PC-9 (cell line): ENCODE measurements around the gene RAB8A. TPM values are rescaled to one million over a fixed set of nuclear protein-coding genes. Genes with fewer than 3 reads are reported as not detected.

Experiments used
- BruUV-seq: library from RNA; stranded (reverse); fragments of 400-500 nt; replicated peaks from 2 replicates; lab custom pipeline; 2021; lab: Mats Ljungman, UMichigan
- CTCF ChIA-PET: fragments of 300-600 bp; sonication (Branson Sonifier 250); formaldehyde crosslinking; loops from one replicate; lab custom pipeline; 2022; ENCODE audit warnings: antibody characterized with exemption; lab: Charles Lee
- POLR2A ChIA-PET: fragments of 300-600 bp; sonication (Branson Sonifier 250); formaldehyde crosslinking; loops from one replicate; lab custom pipeline; 2022; ENCODE audit warnings: antibody characterized with exemption; ENCODE audit not compliant: unreplicated experiment; lab: Charles Lee
- DNase-seq, 2 experiments: peaks; one replicate each; pipeline versions ENCODE4 v3.0.0 to v3.0.0-alpha.2; 2015 to 2022; ENCODE audit warnings: mixed read lengths in 1 of 2
- H2AFZ ChIP-seq: fragments of 200-600 bp; sonication (generic); 2 replicates; pipeline ENCODE4 v1.8.1; 2017; ENCODE audit warnings: antibody characterized with exemption
- H3F3A ChIP-seq: fragments of 200-600 bp; sonication (generic); 2 replicates; pipeline ENCODE4 v1.8.1; 2017; ENCODE audit warnings: antibody characterized with exemption, mild to moderate bottlenecking, low read depth; ENCODE audit not compliant: insufficient read depth
- H3K27ac ChIP-seq: fragments of 200-600 bp; sonication (generic); 2 replicates; pipeline ENCODE4 v1.6.1; 2016; ENCODE audit warnings: mixed run types
- H3K27me3 ChIP-seq: fragments of 200-600 bp; sonication (generic); 2 replicates; pipeline ENCODE4 v1.6.1; 2016; ENCODE audit warnings: low read depth, mixed run types; ENCODE audit not compliant: insufficient read depth
- H3K36me3 ChIP-seq: fragments of 200-600 bp; sonication (generic); 2 replicates; pipeline ENCODE4 v1.6.1; 2016; ENCODE audit warnings: low read depth, mixed run types
- H3K4me1 ChIP-seq: fragments of 200-600 bp; sonication (generic); replicated peaks from 2 replicates; pipeline ENCODE4 v1.6.1; 2016; ENCODE audit warnings: mixed run types; ENCODE audit not compliant: insufficient read depth
- H3K4me2 ChIP-seq: fragments of 200-600 bp; sonication (generic); 2 replicates; pipeline ENCODE4 v1.6.1; 2017; ENCODE audit warnings: mixed run types
- H3K4me3 ChIP-seq: fragments of 200-600 bp; sonication (generic); 2 replicates; pipeline ENCODE4 v1.6.1; 2016; ENCODE audit warnings: mixed run types
- H3K79me2 ChIP-seq: fragments of 200-600 bp; sonication (generic); 2 replicates; pipeline ENCODE4 v1.6.1; 2017; ENCODE audit warnings: low read depth, mixed run types
- H3K9me2 ChIP-seq: fragments of 200-600 bp; sonication (generic); 2 replicates; pipeline ENCODE4 v1.8.1; 2017; ENCODE audit warnings: mild to moderate bottlenecking; ENCODE audit not compliant: insufficient read depth
- H3K9me3 ChIP-seq: fragments of 200-600 bp; sonication (generic); 2 replicates; pipeline ENCODE4 v1.8.1; 2016; ENCODE audit warnings: low read depth; ENCODE audit not compliant: insufficient read depth
- H4K20me1 ChIP-seq: fragments of 200-600 bp; sonication (generic); 2 replicates; pipeline ENCODE4 v1.8.1; 2017; ENCODE audit not compliant: insufficient read depth
- EZH2 ChIP-seq: fragments of 200-600 bp; sonication (generic); IDR thresholded peaks from 2 replicates; pipeline ENCODE4 v1.8.0; 2017; ENCODE audit warnings: antibody characterized with exemption, low read depth
- intact Hi-C: fragments of 100-400 bp; cut with micrococcal nuclease; formaldehyde crosslinking; loops from one replicate; pipeline ENCODE4 v1.10.0; 2022; ENCODE audit not compliant: unreplicated experiment
- total RNA-seq: library from RNA; stranded (reverse); gene quantifications from 2 replicates; pipeline ENCODE4 v1.2.3, GENCODE V29; 2021
- TF ChIP-seq, protein P1 (sequence below): fragments of 200-600 bp; sonication (generic); conservative IDR thresholded peaks from 2 replicates; pipeline ENCODE4 v1.6.1; 2017; ENCODE audit warnings: mixed run types, antibody characterized with exemption, mild to moderate bottlenecking, moderate library complexity

RAB8A gene
- total RNA-seq, 1 experiment from 2014 or later = 104 TPM

DNA sequence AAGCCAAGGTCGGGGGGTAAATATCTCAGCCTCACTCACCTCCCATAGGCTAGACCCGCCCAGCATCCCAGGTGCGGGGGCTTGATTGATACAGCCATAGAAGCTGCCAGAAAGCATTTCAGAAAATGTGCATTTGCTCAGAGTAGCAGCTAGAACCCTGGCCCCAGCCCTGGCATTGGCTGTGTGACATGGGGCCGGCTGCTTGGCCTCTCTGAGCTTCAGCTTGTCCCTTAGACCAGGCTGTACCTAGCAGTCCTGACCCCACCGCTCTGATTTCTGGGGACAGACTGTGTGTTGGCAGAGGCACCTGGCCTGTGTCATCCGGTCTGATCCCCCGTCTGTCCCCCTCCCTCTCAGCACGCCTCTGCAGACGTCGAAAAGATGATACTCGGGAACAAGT is 15.4 kb downstream of the RAB8A start:
- H3K4me2 ChIP-seq = no peak overlapping the region
- TF ChIP-seq, protein P1, sequence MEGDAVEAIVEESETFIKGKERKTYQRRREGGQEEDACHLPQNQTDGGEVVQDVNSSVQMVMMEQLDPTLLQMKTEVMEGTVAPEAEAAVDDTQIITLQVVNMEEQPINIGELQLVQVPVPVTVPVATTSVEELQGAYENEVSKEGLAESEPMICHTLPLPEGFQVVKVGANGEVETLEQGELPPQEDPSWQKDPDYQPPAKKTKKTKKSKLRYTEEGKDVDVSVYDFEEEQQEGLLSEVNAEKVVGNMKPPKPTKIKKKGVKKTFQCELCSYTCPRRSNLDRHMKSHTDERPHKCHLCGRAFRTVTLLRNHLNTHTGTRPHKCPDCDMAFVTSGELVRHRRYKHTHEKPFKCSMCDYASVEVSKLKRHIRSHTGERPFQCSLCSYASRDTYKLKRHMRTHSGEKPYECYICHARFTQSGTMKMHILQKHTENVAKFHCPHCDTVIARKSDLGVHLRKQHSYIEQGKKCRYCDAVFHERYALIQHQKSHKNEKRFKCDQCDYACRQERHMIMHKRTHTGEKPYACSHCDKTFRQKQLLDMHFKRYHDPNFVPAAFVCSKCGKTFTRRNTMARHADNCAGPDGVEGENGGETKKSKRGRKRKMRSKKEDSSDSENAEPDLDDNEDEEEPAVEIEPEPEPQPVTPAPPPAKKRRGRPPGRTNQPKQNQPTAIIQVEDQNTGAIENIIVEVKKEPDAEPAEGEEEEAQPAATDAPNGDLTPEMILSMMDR = no peak
- no peak for TF ChIP-seq EZH2
- no peak overlapping the region for H3K4me3 ChIP-seq
- DNase-seq = no peak
- H3F3A ChIP-seq = no peaks in the 10 kb centered on the region
- peaks cover 4% of the 10 kb centered on the region; the same call in 1 of the 2 replicates for H4K20me1 ChIP-seq
- no peaks in the 10 kb centered on the region for H3K9me3 ChIP-seq
- no peaks in the 10 kb centered on the region for H3K4me1 ChIP-seq
- no peaks in the 10 kb centered on the region for H3K9me2 ChIP-seq
- intact Hi-C loops = no loop called here
- peaks cover 33% of the 10 kb centered on the region for H3K36me3 ChIP-seq
- ChIA-PET POLR2A (no interaction called here), CTCF (no interaction called here)
- H3K27me3 ChIP-seq = no peaks in the 10 kb centered on the region
- no peak overlapping the region for H3K27ac ChIP-seq
- BruUV-seq = no TSS peak
- no peak overlapping the region for H2AFZ ChIP-seq
- H3K79me2 ChIP-seq = no peaks in the 10 kb centered on the region

GRCh38 chr19:16127776-16128371 is 16.2 kb downstream of the RAB8A start:
- Histone ChIP-seq H3K36me3 (peaks cover 39% of the 10 kb centered on the region), H3K9me2 (no peaks in the 10 kb centered on the region), H3K4me1 (no peaks in the 10 kb centered on the region), H3K79me2 (no peaks in the 10 kb centered on the region), H3K4me2 (no peak overlapping the region), H4K20me1 (peaks cover 4% of the 10 kb centered on the region; the same call in 1 of the 2 replicates), H3K27ac (no peak overlapping the region), H2AFZ (no peak overlapping the region), H3K9me3 (no peaks in the 10 kb centered on the region), H3F3A (peaks cover under 1% of the 10 kb centered on the region; the same call in 1 of the 2 replicates), H3K27me3 (no peaks in the 10 kb centered on the region), H3K4me3 (no peak overlapping the region)
- ChIA-PET POLR2A (no interaction called here), CTCF (no interaction called here)
- intact Hi-C loops = no loop called here
- BruUV-seq = no TSS peak
- TF ChIP-seq, protein P1 = no peak
- no peak for TF ChIP-seq EZH2
- DNase-seq = no peak

- Histone ChIP-seq H3K9me3 (no peaks in the 10 kb centered on the region), H3F3A (peaks cover 24% of the 10 kb centered on the region; the same call in 1 of the 2 replicates), H3K27me3 (no peaks in the 10 kb centered on the region), H3K4me3 (no peak overlapping the region), H3K79me2 (no peaks in the 10 kb centered on the region), H3K4me2 (no peak overlapping the region), H3K36me3 (peaks cover 42% of the 10 kb centered on the region), H3K27ac (no peak overlapping the region), H3K9me2 (no peaks in the 10 kb centered on the region), H2AFZ (no peak overlapping the region), H4K20me1 (no peaks in the 10 kb centered on the region; the same call in 1 of the 2 replicates), H3K4me1 (no peaks in the 10 kb centered on the region)
- ChIA-PET POLR2A (no interaction called here), CTCF (no interaction called here)
- no peak for DNase-seq
- intact Hi-C loops = no loop called here
- no TSS peak for BruUV-seq
- no peak for TF ChIP-seq EZH2
- TF ChIP-seq, protein P1 = no peak
Observed at GRCh38 chr19:16131648-16132047, 20.0 kb downstream of the RAB8A start.
